Astrocyte of the cerebellum (primary cell): ENCODE results near the gene MLXIP.
"Not testable (repeated sequence)": the region's sequence is repeated elsewhere in the genome, so short reads cannot be mapped to it uniquely, and the experiment has no call there.

Experiments used
- DNase-seq: peaks from one replicate; pipeline ENCODE4 v3.0.0-alpha.2; 2011; ENCODE audit warnings: low read depth
- H3K4me3 ChIP-seq: 2 replicates; pipeline ENCODE4 v1.5.1; 2011; ENCODE audit warnings: mild to moderate bottlenecking, low read depth, low read length, moderate library complexity
- in situ Hi-C: cut with HindIII; loops from 2 replicates; pipeline ENCODE4 v1.10.0; 2017; ENCODE audit warnings: low sequenced_read_pairs
- TF ChIP-seq, protein P1 (sequence below): IDR thresholded peaks from 2 replicates; pipeline ENCODE4 v1.5.1; 2012; ENCODE audit warnings: low read length, low read depth, moderate library complexity, mild to moderate bottlenecking; ENCODE audit errors: missing control alignments

MLXIP gene

DNA sequence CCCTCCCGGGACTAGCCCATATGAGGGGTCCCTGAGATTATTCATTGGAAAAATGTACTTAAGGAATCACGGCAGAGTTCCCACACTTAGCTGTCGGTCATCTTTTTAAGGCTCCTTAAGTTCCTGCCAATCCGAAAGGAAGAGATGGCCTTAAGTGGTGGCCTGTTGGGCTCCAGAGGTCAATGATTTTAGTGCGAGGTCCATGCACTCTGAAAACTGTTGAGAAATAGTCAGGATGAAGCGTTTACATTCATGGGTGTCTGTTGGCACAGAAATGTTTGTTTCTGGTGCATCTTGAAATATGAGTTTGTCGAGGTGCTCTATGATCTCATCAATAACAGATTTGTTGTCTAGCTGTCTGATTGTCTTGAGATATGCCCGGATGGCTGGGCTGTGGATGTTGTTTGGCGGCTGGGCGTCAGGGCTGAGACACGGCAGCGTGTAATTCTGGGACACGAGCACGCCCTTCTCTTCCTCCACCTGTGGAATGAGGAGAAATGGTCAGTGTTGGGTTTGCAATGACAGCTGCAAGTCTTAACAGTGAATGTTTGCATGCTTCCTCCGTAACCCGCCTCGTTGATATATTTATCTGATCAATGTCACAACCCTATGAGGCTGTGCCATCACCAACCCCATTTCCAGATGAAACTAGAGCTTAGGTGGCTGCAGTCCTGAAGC is 93.8 kb downstream of the MLXIP start:
- no peak for DNase-seq
- in situ Hi-C loops = no loop called here
- no peak overlapping the region for H3K4me3 ChIP-seq
- TF ChIP-seq, protein P1, sequence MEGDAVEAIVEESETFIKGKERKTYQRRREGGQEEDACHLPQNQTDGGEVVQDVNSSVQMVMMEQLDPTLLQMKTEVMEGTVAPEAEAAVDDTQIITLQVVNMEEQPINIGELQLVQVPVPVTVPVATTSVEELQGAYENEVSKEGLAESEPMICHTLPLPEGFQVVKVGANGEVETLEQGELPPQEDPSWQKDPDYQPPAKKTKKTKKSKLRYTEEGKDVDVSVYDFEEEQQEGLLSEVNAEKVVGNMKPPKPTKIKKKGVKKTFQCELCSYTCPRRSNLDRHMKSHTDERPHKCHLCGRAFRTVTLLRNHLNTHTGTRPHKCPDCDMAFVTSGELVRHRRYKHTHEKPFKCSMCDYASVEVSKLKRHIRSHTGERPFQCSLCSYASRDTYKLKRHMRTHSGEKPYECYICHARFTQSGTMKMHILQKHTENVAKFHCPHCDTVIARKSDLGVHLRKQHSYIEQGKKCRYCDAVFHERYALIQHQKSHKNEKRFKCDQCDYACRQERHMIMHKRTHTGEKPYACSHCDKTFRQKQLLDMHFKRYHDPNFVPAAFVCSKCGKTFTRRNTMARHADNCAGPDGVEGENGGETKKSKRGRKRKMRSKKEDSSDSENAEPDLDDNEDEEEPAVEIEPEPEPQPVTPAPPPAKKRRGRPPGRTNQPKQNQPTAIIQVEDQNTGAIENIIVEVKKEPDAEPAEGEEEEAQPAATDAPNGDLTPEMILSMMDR = no peak

GRCh38 chr12:122174155-122174845 is 95.7 kb downstream of the MLXIP start, which contains the start of gene IL31:
Gene IL31 (minus strand): TSS chr12:122174221. CDS start chr12:122174172, 49 bp downstream.
- no peak within 1 kb of the TSS for H3K4me3 ChIP-seq
- in situ Hi-C loops = no loop called here
- TF ChIP-seq, protein P1 = no peak
- no peak for DNase-seq

- DNase-seq, H3K4me3 ChIP-seq, in situ Hi-C loops: not testable (repeated sequence)
These were observed 97.9 kb downstream of the MLXIP start for GRCh38 chr12:122176473-122176872.

- no peak for DNase-seq
- TF ChIP-seq, protein P1 = no peak
- in situ Hi-C loops = no loop called here
- H3K4me3 ChIP-seq = peak within 1 kb of the TSS; percentile 49
These were observed 104.5 kb downstream of the MLXIP start, which contains the start of gene LRRC43 for GRCh38 chr12:122182887-122183587. Gene LRRC43 (plus strand): TSS chr12:122183123. CDS start chr12:122183145, 22 bp downstream.

- in situ Hi-C loops = no loop called here
- peak overlapping the region; percentile 49 for H3K4me3 ChIP-seq
- TF ChIP-seq, protein P1 = no peak
- no peak for DNase-seq
These were observed 105.0 kb downstream of the MLXIP start for GRCh38 chr12:122183588-122183940.

- H3K4me3 ChIP-seq = no peak overlapping the region
- TF ChIP-seq, protein P1 = no peak
- no peak for DNase-seq
- in situ Hi-C loops = no loop called here
These were observed 106.0 kb downstream of the MLXIP start for GRCh38 chr12:122184517-122184916.
